Glomerular visceral epithelial cell (primary cell): Measurements from ENCODE around the gene APOBEC3B.
"Not testable (repeated sequence)": the region's sequence is repeated elsewhere in the genome, so short reads cannot be mapped to it uniquely, and the experiment has no call there.

Experiments used
- DNase-seq: peaks from one replicate; pipeline ENCODE4 v3.0.0-alpha.2; 2016; ENCODE audit errors: extremely low spot score

The APOBEC3B gene

DNA sequence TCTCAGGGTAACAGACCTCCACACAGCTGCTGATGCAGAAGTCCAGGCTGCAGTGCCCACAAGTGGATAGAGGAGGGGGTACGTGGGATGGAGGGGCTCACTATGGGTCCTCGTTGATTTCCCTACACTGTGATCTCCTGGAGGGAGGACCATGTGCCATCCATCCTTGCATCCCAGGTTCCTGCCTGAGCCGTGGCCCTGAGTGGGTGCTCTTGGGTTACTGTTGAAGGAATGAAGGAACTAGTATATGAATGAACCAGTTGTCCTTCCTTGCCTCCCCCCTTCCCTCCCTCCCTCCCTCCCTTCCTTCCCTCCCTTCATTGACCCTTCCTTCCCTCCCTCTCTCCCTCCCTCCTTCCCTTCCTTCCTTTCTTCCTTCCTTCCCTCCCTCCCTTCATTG is 15.4 kb downstream of the APOBEC3B start:
- DNase-seq = no peak

DNA sequence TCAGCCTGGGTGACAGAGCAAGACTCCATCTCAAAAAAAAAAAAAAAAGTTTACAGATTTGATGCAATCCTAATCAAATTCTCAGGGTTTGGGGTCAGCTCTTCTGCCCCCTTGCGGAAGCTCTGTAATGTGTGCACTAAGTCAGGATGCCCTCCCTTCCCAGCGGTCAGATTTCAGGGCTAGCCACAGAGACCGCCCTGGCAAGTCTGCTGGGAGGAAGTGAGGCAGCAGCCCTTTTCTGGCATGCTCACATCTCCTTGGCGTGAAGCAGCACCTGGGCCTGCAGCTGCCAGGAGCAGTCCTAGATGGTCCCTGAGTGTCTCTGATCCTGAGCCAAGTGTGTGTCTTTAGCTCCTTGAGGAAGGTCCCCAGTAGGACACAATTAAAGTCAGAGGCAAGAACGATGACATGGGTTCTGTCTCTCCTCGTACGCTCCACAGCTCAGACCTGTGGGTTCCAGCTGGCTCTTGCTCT is 21.1 kb downstream of the APOBEC3B start:
- DNase-seq = peak; percentile 86

DNA sequence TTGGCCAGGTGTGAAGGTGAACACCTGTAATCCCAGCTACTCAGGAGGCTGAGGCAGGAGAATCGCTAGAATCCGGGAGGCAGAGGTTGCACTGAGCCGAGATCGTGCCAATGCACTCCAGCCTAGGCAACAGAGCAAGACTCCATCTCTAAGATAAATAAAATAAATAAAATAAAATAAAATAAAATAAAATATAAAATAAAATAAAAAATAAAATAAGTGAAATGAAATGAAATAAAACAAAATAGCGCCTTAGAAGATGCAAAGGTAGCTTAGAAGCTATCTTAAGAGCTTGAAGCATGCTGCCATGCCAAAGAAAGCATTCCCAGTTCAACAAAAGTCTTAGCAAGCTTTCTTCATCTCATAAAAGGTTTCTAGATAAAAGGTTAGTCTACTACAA is 25.0 kb downstream of the APOBEC3B start:
- DNase-seq = no peak

DNA sequence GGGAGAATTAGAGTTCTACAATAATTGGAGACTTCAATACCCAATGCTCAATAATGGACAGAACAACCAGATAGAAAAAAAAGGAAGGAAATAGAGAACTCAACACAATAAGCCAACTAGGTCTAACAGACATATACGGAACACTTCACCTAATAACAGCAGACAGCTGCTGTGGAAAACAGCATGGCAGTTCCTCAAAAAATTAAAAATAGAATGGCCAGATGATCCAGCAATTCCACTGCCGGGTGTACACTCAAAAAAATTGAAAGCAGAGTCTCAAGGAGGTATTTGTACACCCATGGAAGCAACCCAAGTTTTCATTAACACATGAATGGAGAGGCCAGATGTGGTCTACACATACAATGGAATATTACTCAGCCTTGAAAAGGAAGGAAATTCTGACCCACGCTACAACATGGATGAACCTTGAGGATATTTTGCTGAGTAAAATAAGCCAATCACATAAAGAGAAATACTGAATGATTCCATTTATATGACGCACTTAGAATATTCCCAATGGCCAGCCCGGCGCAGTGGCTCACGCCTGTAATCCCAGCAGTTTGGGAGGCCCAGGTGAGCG is 26.2 kb downstream of the APOBEC3B start:
- not testable (repeated sequence) for DNase-seq

DNA sequence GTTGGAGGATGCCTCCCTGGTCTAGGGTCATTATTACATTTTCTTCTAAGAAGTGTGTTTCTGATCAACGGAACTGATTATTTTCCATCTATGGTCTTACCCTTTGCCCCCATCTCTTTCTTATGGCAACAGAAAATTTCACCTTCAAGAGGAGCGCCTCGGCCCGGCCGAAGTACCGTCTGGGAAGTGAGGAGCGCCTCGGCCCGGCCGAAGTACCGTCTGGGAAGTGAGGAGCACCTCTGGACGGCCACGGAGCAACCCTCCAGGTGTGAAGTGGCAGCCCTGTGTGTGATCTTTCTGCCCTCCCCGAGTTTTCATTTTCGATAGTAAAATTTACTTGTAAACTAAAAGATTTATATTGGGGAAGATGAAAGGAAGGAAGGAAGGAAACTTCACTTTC is 28.8 kb downstream of the APOBEC3B start:
- DNase-seq = no peak

DNA sequence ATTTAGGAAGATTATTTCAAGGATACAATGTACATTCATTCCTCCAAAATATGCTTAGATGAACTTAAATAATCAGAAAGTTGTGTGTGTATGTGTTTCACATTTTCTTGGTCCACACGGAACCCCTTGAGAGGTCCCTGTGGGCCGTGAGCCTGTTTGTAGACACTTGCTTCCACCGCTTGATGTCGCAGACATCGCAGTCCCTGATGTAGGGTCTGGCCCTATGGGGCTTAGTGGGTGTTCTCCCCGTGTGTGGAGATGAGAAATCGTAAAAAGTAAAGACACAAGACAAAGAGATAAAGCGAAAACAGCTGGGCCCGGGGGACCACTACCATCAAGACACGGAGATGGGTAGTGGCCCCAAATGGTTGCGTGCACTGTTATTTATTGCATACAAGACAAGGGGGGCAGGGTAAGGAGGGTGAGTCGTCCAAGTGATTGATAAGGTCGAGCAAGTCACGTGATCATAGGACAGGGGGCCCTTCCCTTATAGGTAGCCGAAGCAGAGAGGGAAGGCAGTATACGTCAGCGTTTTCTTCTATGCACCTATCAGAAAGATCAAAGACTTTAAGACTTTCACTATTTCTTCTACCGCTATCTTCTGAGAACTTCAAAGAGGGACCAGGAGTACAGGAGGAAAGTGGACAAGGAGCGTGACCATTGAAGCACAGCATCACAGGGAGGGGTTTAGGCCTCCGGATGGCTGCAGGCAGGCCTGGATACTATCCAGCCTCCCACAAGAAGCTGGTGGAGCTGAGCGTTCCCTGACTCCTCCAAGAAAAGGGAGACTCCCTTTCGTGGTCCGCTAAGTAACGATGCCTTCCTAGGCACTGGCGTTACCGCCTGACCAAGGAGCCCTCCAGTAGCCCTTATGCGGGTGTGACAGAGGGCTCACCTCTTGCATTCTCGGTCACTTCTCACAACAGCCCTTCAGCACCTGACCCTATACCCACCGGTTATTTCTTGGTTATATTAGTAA is 30.7 kb downstream of the APOBEC3B start:
- no peak for DNase-seq

DNA sequence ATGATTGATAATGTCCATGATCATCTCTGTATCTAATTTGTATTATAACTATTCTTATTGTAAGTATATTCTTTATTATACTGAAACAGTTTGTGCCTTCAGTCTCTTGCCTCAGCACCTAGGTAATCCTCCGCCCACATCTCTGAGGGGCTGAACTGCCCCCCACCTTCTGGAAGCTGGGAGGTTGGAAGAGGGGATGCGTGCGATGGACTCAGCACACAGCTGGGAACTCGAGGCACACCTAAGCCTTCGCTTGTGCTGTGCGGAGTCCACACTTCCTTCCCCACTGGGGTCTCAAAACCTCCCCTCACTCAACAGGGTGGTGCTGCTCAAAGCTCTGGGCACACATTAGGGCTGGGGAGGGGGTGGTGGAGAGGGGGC is 31.4 kb downstream of the APOBEC3B start:
- not testable (repeated sequence) for DNase-seq

DNA sequence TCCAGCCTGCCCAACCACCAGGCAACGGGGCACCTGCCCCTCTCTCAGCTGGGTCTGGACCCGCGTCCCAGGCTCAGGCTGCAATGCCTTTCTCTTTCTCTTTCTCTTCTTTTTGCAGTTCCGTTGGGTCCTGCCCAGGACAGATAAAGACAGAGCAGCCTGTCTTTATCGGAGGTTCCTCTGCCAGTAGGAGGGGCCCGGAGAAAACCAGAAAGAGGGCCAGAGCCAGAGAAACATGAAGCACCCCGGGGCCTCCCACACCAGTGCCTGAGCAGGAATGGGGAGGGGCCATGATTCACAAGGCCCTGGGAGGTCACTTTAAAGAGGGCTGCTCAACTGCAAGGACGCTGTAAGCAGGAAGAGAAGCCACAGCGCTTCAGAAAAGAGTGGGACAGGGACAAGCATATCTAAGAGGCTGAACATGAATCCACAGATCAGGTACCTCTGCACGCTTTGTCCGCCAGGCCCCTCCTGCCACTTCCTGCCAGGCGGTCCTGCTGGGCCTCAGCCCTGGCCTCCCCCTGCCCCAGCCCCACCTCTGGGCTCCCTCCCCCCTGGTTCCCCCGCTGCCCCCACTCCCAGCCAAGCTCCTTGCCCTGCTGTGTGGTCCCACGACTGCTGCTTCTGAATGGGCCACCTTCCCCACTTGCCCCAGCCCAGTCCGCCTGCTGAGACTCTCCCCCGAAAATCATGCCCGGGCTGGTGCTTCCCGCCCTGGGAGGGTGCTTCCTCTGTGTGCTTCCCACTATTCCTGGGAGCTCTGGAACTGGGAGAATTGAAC is 32.0 kb downstream of the APOBEC3B start, which contains the start of gene APOBEC3C:
APOBEC3C (plus strand) TSS at position 316 of the 781 bp plus-strand sequence; CDS start at position 422, 106 bp downstream.
- DNase-seq = peak; percentile 90

DNA sequence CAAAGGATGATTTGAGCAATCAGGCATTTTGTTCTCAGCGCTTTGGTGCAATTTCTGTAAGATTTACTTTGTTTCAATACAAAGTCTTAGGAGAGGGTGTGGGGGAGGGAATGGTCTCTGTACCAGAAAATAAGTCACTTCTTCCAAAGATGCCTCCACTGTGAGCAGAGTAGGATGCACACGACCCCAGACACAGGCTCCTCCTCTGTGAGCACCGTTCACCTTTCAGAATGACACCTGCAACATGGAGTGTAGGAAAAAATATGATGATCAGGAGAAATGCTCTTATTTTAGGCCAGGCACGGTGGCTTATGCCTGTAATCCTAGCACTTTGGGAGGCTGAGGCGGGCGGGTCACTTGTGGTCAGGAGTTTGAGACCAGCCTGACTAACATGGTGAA is 32.6 kb downstream of the APOBEC3B start:
- not testable (repeated sequence) for DNase-seq

DNA sequence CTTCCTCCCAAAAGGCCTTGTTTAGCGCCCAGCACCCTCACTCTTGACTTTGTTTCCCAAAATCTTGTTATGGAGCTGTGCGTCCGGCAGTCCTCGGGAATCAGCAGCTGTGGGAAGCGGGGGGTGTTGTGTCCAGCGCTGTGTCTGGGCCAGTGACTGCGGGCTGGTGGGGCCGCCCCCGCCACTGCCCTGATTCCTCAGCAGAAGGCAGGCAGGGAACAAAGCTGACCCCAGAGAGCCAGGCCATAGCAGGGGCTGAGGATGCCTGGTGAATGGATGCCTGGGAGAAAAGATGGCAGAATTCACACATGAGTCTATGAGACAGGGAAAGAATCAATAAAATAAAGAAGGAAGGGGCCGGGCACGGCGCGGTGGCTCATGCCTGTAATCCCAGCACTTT is 34.4 kb downstream of the APOBEC3B start:
- no peak for DNase-seq

DNA sequence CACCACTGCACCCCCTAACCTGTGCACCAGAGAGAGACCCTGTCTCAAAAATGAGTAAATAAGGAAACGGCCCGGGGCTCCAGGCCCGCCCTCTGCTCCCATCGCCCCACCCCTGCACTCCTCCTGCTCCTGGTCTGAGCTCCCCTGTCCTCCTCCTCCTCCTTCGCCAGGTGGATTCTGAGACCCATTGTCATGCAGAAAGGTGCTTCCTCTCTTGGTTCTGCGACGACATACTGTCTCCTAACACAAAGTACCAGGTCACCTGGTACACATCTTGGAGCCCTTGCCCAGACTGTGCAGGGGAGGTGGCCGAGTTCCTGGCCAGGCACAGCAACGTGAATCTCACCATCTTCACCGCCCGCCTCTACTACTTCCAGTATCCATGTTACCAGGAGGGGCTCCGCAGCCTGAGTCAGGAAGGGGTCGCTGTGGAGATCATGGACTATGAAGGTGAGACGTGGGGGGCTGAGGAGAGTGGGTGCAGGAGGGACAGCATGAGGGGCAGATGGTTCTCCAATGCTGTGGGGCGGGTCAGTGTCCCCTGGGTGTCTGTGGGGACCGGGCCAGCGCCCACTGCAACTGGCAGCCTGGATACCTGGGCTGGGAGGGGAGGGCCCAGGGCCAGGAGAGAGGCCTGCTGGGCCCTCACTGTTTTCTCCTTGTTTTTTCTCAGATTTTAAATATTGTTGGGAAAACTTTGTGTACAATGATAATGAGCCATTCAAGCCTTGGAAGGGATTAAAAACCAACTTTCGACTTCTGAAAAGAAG is 35.6 kb downstream of the APOBEC3B start:
- DNase-seq = no peak

DNA sequence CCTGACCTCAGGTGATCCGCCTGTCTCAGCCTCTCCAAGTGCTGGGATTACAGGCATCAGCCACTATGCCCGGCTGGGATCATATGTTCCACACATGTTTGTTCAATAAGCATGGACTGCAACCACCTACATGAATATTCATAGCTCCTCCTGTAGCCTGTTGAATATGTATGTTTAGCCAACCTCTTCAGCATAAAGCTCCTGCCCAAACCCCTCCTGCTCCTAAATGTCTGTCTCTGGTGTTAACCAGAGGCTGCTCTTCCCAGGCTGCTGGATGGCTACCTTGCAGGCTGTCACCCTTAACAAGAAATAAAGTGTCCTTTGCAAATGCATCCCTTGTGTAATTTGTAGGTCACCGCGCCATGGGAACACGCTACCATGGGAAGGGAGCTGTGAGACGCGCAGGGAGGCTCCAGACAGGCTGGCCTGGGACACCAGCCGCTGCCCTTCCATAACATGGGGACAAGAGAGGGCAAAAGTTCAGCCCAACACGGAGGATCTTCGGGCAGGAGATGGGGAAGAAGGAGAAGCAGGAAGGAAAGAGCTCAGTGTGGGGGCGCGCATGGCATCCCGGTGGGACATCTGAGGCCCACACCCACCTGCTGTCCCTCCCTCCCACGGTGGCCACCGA is 38.0 kb downstream of the APOBEC3B start:
- DNase-seq = not testable (repeated sequence)

DNA sequence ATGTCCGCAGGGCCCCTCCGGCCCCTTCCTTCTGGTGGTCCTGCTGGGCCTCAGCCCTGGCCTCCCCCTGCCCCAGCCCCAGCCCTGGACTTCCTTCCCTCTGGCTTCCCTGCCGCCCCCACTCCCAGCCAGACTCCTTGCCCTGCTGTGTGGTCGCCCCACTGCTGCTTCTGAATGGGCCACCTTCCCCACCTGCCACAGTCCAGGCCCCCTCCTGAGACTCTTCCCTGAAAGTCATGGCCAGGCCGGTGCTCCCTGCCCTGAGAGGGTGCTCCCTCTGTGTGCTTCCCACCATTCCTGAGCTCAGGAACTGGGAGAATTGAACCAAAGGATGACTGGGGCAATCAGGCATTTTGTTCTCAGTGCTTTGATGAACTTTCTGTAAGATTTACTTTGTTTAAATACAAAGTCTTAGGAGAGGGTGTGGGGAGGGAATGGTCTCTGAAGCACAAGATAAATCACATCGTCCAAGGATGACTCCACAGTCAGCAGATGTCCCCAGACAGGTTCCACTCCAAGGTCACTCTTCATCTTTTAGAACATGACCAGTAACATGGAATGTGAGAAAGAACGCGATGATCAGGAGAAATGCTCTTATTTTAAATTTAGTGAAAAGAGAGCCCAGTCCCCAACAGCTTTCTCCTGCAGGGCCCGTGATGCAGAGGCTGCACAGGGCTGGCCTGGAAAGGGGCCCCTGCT is 39.6 kb downstream of the APOBEC3B start:
- DNase-seq = no peak

DNA sequence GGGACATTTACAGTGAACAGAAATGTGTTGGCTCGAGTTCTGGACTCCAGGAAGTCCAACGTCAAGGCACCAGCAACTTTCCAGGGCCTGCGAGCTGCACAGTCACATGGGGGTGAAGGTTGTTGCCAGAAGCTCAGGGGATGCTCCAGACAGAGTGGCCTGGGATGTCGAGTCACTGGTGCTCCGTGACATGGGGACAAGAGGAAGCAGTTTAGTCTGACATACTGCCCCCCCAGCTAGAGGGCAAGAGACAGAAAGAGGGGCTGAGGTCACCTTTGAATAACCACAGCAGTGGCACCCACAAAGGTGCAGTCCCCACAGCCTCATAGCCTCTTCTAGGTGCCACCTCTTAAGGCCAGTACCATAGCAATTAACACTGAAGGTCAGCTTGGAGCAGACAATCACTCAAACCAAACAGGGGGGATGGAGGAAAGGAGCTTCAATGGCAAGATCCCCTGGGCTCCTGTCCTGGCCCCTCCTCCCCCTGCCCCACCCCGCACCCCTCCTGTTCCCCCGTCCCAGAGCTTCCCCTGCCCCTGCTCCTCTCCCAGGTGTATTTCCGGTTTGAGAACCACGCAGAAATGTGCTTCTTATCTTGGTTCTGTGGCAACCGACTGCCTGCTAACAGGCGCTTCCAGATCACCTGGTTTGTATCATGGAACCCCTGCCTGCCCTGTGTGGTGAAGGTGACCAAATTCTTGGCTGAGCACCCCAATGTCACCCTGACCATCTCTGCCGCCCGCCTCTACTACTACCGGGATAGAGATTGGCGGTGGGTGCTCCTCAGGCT is 42.6 kb downstream of the APOBEC3B start:
- DNase-seq = no peak

DNA sequence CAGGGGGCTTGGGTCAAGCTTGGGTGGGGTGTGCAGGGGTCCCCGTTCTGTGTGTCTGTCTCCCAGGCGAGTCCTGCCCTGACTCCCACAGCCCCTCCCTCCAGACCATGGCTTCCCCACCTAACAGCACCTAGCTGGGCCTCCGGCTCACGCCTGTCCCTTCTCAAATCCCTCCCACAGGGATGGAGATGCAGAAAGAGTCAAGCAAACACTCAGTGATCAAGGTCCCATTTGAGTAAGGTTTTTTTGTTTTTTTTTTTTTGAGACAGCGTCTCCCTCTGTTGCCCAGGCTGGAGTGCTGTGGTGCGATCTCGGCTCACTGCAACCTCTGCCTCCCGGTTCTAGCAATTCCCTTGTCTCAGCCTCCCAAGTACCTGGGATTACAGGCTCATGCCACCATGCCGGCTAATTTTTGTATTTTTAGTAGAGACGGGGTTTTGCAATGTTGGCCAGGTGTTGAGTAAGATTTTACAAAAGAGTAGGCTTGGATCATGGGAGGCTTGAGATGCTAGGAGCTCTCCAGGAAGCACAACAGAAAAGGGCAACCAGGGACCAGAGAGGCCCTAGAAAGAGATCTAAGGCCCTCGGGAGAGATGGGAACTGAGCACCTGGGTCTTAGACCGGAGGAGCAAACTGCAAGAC is 44.5 kb downstream of the APOBEC3B start:
- no peak for DNase-seq

DNA sequence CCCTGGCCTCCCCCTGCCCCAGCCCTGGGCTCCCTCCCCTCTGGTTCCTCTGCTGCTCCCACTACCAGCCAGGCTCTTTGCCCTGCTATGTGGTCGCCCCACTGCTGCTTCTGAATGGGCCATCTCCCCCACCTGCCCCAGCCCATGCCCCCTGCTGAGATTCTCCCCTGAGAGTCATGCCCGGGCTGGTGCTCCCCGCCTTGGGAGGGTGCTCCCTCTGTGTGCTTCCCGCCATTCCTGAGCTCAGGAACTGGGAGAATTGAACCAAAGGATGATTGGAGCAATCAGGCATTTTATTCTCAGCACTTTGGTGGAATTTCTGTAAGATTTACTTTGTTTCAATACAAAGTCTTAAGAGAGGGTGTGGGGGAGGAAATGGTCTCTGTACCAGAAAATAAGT is 45.6 kb downstream of the APOBEC3B start:
- DNase-seq = no peak

DNA sequence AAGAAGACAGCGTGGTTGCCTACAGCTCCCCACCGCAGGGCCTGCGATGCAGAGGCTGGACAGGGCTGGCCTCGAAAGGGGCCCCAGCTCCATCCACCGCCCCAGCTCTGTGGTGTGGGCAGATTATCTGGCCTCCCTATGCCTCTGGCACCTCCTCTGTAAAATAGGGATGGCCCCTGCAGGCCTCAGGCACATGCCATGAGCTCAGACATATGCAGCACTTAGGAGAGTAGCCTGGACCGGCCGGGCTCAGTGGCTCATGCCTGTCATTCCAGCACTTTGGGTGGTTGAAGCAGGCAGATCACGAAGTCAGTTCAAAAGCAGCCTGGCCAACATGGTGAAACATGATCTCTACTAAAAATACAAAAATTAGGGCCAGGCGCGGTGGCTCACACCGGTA is 46.1 kb downstream of the APOBEC3B start:
- DNase-seq = no peak

DNA sequence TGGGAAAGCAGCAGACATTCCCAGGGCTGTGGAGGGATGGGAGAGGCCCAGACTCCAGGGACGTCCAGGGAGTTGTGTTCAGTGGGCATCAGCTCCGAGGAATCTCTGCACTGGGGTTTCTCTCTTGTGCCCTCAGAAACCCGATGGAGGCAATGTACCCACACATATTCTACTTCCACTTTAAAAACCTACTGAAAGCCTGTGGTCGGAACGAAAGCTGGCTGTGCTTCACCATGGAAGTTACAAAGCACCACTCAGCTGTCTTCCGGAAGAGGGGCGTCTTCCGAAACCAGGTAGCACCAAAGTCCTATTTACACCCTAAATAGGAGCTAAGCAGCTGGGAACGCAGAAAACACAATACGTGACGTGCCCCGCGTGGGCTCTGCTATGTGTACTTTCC is 47.1 kb downstream of the APOBEC3B start:
- no peak for DNase-seq

DNA sequence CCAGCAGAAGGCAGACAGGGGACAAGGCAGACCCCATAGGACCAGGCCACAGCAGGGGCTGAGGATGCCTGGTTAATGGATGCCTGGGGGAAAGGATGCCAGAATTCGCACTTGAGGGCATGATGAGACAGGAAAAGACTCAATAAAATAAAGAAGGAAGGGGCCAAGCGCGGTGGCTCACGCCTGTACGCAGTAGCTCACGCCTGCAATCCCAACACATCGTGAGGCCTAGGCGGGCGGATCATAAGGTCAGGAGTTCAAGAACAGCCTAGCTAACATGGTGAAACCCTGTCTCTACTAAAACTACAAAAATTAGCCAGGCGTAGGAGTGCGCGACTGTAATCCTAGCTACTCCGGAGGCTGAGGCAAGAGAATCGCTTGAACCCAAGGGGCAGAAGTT is 48.6 kb downstream of the APOBEC3B start:
- no peak for DNase-seq
